Adipocyte (in vitro differentiated cells): ENCODE data around the gene ALDH8A1.

Experiments
- DNase-seq: peaks from one replicate; pipeline ENCODE4 v3.0.0-alpha.2; 2015; ENCODE audit warnings: low read depth
- H3K27me3 ChIP-seq: replicated peaks from 2 replicates; pipeline ENCODE4 v1.7.0; 2013; ENCODE audit warnings: mild to moderate bottlenecking, low read length, moderate library complexity; ENCODE audit not compliant: control insufficient read depth, insufficient read depth
- H3K36me3 ChIP-seq: 2 replicates; pipeline ENCODE4 v1.7.0; 2013; ENCODE audit warnings: low read length, mild to moderate bottlenecking, moderate library complexity; ENCODE audit not compliant: control insufficient read depth, insufficient read depth, severe bottlenecking
- H3K4me1 ChIP-seq: 2 replicates; pipeline ENCODE4 v1.7.0; 2013; ENCODE audit warnings: mild to moderate bottlenecking, low read length, moderate library complexity; ENCODE audit not compliant: control insufficient read depth, insufficient read depth
- H3K4me3 ChIP-seq: 2 replicates; pipeline ENCODE4 v1.7.0; 2013; ENCODE audit warnings: mild to moderate bottlenecking, low read length, moderate library complexity
- H3K9ac ChIP-seq: 2 replicates; pipeline ENCODE4 v1.7.0; 2013; ENCODE audit warnings: mild to moderate bottlenecking, low read length, moderate library complexity
- H3K9me3 ChIP-seq: 2 replicates; pipeline ENCODE4 v1.7.0; 2013; ENCODE audit warnings: mild to moderate bottlenecking, low read length, moderate library complexity; ENCODE audit not compliant: control insufficient read depth

Gene ALDH8A1

GRCh38 chr6:134974370-134974769 lies 24.5 kb upstream of the ALDH8A1 start:
- H3K4me1 ChIP-seq = no peaks in the 10 kb centered on the region
- no peaks in the 10 kb centered on the region for H3K9me3 ChIP-seq
- no peaks in the 10 kb centered on the region for H3K27me3 ChIP-seq
- H3K9ac ChIP-seq = no peak overlapping the region
- H3K4me3 ChIP-seq = no peak overlapping the region
- DNase-seq = no peak
- H3K36me3 ChIP-seq = peaks cover 38% of the 10 kb centered on the region

GRCh38 chr6:134967711-134968110 lies 17.8 kb upstream of the ALDH8A1 start:
- no peaks in the 10 kb centered on the region for H3K27me3 ChIP-seq
- H3K9ac ChIP-seq = no peak overlapping the region
- peaks cover 49% of the 10 kb centered on the region for H3K36me3 ChIP-seq

GRCh38 chr6:134964451-134965203 lies 14.7 kb upstream of the ALDH8A1 start:
- Histone ChIP-seq H3K9ac (no peak overlapping the region), H3K4me3 (no peak overlapping the region), H3K4me1 (no peaks in the 10 kb centered on the region), H3K27me3 (no peaks in the 10 kb centered on the region), H3K9me3 (peaks cover 10% of the 10 kb centered on the region), H3K36me3 (peaks cover 63% of the 10 kb centered on the region)
- DNase-seq = no peak

More at GRCh38 chr6:134967711-134968110, 17.8 kb upstream of the ALDH8A1 start:
- H3K4me3 ChIP-seq = no peak overlapping the region
- DNase-seq = no peak
- no peaks in the 10 kb centered on the region for H3K4me1 ChIP-seq
- H3K9me3 ChIP-seq = no peaks in the 10 kb centered on the region

GRCh38 chr6:134962421-134962820 lies 12.5 kb upstream of the ALDH8A1 start:
- H3K9me3 ChIP-seq = peaks cover 16% of the 10 kb centered on the region
- H3K4me3 ChIP-seq = no peak overlapping the region
- H3K36me3 ChIP-seq = peaks cover 62% of the 10 kb centered on the region
- no peak overlapping the region for H3K9ac ChIP-seq
- no peak for DNase-seq
- H3K4me1 ChIP-seq = no peaks in the 10 kb centered on the region
- no peaks in the 10 kb centered on the region for H3K27me3 ChIP-seq

GRCh38 chr6:134961366-134961765 lies 11.5 kb upstream of the ALDH8A1 start:
- Histone ChIP-seq H3K9ac (no peak overlapping the region), H3K27me3 (no peaks in the 10 kb centered on the region), H3K36me3 (peaks cover 60% of the 10 kb centered on the region), H3K4me1 (no peaks in the 10 kb centered on the region), H3K9me3 (peaks cover 16% of the 10 kb centered on the region), H3K4me3 (no peak overlapping the region)
- no peak for DNase-seq

- no peaks in the 10 kb centered on the region for H3K27me3 ChIP-seq
- H3K4me3 ChIP-seq = no peak overlapping the region
- H3K4me1 ChIP-seq = no peaks in the 10 kb centered on the region
- H3K9me3 ChIP-seq = peaks cover 16% of the 10 kb centered on the region
- peaks cover 43% of the 10 kb centered on the region for H3K36me3 ChIP-seq
- no peak overlapping the region for H3K9ac ChIP-seq
- no peak for DNase-seq
These were observed 9.7 kb upstream of the ALDH8A1 start for GRCh38 chr6:134959603-134960002.

GRCh38 chr6:134956676-134957075 lies 6.8 kb upstream of the ALDH8A1 start:
- no peaks in the 10 kb centered on the region for H3K27me3 ChIP-seq
- H3K4me3 ChIP-seq = no peak overlapping the region
- peak; percentile 5 for DNase-seq
- H3K36me3 ChIP-seq = peaks cover 15% of the 10 kb centered on the region
- no peak overlapping the region for H3K9ac ChIP-seq
- H3K4me1 ChIP-seq = no peaks in the 10 kb centered on the region
- H3K9me3 ChIP-seq = peaks cover 16% of the 10 kb centered on the region

- Histone ChIP-seq H3K4me1 (no peaks in the 10 kb centered on the region), H3K4me3 (no peak overlapping the region), H3K36me3 (peaks cover 9% of the 10 kb centered on the region), H3K27me3 (no peaks in the 10 kb centered on the region), H3K9ac (no peak overlapping the region), H3K9me3 (peaks cover 16% of the 10 kb centered on the region)
- no peak for DNase-seq
These were observed 6.1 kb upstream of the ALDH8A1 start for GRCh38 chr6:134956032-134956431.

GRCh38 chr6:134954272-134955000 lies 4.5 kb upstream of the ALDH8A1 start:
- Histone ChIP-seq H3K4me1 (no peaks in the 10 kb centered on the region), H3K9me3 (peaks cover 4% of the 10 kb centered on the region), H3K4me3 (no peak overlapping the region)

GRCh38 chr6:134951494-134952263 lies 1.8 kb upstream of the ALDH8A1 start:
- Histone ChIP-seq H3K9me3 (no peaks in the 10 kb centered on the region), H3K27me3 (no peaks in the 10 kb centered on the region), H3K36me3 (no peaks in the 10 kb centered on the region), H3K9ac (no peak overlapping the region), H3K4me3 (no peak overlapping the region), H3K4me1 (no peaks in the 10 kb centered on the region)
- DNase-seq = no peak

More at GRCh38 chr6:134954272-134955000, 4.5 kb upstream of the ALDH8A1 start:
- H3K27me3 ChIP-seq = no peaks in the 10 kb centered on the region
- H3K9ac ChIP-seq = no peak overlapping the region
- DNase-seq = no peak
- H3K36me3 ChIP-seq = peaks cover 4% of the 10 kb centered on the region

- H3K4me1 ChIP-seq = no peaks in the 10 kb centered on the region
- H3K36me3 ChIP-seq = no peaks in the 10 kb centered on the region
- no peaks in the 10 kb centered on the region for H3K27me3 ChIP-seq
- no peak overlapping the region for H3K4me3 ChIP-seq
- no peaks in the 10 kb centered on the region for H3K9me3 ChIP-seq
- no peak for DNase-seq
- no peak overlapping the region for H3K9ac ChIP-seq
These were observed 581 bp upstream of the ALDH8A1 start for GRCh38 chr6:134950482-134950881.
